ENCODE results near the gene MYBL2.
"Not testable (repeated sequence)": the region's sequence is repeated elsewhere in the genome, so short reads cannot be mapped to it uniquely, and the experiment has no call there.

The MYBL2 gene

DNA sequence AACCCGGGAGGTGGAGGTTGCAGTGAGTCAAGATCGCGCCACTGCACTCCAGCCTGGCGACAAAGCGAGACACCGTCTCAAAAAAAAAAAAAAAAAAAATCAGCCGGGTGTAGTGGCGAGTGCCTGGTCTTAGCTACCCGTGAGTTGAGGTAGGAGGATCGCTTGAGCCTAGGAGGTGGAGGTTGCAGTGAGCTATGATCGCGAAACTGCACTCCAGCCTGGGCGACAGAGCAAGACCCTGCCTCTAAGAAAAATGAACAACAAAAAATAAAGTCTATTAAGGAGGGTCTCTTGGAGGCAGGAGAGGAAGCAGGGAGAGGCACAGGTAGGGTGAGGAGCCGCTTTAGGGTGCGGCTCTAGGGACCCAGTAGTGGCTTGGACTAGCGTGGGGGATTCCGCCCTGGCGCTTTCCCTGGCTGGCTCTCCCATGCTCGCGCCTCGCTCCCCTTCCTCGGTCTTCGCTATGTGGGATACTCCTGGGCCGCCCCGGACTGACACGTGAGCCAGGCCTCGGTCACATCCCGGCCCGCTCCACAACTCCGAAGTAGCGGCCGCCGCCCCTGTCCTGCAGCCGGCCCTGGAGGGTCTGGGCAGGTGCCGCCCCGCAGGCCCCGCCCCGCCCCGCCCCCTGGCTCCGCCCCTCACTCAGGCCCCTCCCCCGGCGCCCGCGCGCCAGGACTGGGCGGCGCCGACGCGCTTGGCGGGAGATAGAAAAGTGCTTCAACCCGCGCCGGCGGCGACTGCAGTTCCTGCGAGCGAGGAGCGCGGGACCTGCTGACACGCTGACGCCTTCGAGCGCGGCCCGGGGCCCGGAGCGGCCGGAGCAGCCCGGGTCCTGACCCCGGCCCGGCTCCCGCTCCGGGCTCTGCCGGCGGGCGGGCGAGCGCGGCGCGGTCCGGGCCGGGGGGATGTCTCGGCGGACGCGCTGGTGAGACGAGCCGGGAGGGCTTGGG, at the start of gene MYBL2:
MYBL2 (plus strand) TSS at position 739 of the 953 bp plus-strand sequence; CDS start at position 909, 170 bp downstream.
- in situ Hi-C loops (cut with HindIII; ENCODE audit: low sequenced_read_pairs) = no loop called here

DNA sequence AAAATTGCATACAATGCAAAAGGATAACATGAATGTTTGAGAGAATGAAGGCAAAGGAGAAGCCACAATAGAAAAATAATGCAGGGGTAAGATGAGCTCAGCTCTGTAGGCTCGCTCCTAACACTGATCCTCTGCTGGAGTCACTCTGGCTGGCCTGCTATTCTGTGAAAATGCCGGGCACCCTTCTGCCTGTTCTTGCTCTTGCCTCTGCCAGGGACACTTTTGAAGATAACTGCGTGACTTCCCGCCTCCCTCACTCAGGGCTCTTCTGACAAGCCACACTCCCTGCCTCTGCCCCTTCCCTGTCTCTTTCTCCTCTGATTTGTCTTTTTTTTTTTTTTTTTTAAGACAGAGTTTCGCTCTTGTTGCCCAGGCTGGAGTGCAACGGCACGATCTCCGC, 35.3 kb upstream of the MYBL2 start:
- in situ Hi-C loops (cut with HindIII; ENCODE audit: low sequenced_read_pairs) = no loop called here

DNA sequence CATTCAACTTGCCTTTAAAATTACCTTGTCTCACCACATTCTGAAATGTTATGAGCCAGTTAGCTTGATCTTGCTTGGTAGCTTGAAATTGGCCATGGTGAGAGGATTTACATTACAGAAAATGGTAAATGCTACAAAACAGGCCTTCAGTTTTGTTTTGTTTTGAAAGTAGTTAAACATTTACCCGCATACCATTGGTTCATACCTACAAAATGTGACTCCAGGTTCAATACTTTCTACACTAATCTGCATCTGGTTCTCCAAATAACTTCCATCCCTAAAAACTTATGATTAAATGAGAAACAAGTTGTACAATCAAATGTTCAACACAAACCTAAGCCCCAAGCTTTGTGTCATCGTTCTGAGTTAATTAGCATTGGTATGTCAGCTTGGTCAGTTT, 30.5 kb upstream of the MYBL2 start:
- in situ Hi-C loops (cut with HindIII; ENCODE audit: low sequenced_read_pairs) = no loop called here

DNA sequence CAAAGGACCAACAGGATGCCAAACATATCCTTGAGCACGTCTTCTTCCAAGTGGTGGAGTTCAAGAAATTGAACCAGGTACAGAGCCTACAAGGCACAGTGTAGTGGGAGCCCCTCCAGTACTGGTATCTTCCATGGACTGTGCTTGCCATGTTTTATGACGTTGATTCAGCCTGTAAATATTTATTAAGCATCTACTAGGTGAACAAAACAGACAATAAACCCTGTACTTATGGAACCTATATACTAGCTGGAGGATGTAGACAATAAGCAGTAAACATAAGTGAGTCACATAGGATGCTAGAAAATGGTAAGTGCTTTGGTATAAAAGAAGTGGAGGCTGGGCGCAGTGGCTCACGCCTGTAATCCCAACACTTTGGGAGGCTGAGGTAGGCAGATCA, 24.4 kb upstream of the MYBL2 start:
- in situ Hi-C loops (cut with HindIII; ENCODE audit: low sequenced_read_pairs) = no loop called here

DNA sequence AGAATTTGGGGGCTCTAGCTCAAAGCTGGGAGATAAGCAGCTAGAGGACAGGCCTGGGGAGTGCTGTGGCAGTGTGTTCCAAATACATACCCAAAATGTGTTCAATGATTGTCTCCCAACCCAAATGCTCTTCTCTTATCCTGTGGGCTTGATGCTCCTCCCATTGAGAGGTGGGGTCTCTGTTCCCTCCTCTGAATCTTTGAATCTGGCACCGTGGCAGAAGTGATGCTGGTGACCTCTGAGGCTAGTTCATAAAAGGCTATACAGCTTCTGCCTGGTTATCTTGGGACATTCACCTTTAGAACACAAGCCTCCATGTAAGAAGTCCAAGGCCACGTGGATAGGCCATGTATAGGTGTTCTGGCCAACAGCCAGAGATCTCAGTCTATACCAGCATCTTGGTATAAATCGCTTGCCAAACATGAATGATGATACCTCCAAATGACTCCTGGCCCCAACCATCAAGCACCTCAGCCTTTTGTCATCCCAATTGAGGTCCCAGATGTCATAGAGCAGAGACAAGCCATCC, 15.9 kb upstream of the MYBL2 start:
- in situ Hi-C loops (cut with HindIII; ENCODE audit: low sequenced_read_pairs) = no loop called here

DNA sequence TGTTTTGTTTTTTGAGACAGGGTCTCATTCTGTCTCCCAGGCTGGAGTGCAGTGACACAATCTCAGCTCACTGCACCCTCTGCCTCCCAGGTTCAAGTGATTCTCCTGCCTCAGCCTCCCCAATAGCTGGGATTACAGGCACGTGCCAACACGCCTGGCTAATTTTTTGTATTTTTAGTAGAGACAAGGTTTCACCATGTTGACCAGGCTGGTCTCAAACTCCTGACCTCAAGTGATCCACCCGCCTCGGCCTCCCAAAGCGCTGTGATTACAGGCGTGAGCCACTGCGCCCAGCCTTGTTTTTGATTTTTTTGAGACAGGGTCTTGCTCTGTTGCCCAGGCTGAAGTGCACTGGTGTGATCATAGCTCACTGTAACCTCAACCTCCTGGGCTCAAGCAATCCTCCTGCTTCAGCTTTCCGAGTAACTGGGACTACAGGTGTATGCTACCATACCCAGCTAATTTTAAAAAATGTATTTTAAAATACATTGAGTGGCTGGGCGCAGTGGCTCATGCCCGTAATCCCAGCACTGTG, 15.2 kb upstream of the MYBL2 start:
- in situ Hi-C loops (cut with HindIII; ENCODE audit: low sequenced_read_pairs) = not testable (repeated sequence)

DNA sequence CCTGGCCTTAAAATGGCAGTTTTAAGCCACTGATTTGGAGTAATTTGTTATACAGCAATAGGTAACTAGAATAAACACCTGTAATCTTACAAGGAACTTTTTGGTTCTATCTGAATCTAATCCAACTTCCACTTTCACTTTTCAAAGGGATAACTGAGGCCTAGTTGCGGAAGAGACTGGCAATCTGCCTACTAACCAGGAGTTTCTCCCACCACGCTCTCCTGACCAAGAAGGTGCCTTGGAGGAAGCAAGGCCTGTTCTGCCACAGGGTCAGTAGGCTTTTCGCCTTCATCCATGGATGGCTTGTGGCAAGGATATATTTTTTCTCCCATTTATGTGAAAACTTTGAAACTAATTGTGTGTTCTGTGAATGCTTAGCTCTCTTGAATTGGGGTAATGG, 12.9 kb upstream of the MYBL2 start:
- in situ Hi-C loops (cut with HindIII; ENCODE audit: low sequenced_read_pairs) = no loop called here

DNA sequence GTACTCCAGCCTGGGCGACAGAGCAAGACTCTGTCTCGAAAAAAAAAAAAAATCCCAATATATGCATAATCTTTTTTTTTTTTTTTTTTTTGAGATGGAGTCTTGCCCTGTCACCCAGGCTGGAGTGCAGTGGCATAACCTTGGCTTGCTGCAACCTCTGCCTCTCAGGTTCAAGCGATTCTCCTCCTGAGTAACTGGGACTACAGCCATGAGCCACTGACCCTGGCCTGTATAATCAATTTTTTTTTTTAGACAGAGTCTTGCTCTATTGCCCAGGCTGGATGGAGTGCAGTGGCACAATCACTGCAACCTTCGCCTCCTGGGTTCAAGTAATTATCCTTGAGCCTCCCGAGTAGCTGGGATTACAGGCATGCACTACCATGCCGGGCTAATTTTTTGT, 11.7 kb upstream of the MYBL2 start:
- in situ Hi-C loops (cut with HindIII; ENCODE audit: low sequenced_read_pairs) = not testable (repeated sequence)

DNA sequence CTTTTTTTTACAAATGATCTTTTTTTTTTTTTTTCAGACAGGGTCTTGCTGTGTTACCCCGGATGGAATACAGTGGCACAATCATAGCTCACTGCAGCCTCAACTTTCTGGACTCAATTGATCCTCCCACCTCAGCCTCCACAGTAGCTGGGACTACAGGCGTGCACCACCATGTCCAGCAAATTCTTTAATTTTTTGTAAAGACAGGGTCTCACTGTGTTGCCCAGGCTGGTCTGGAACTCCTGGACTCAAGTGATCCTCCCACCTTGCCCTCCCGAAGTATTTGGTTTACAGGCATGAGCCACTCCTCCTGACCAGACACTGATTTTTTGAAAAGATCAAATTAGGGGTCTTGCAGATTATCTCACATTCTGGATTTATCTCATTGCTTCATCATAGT, 11.0 kb upstream of the MYBL2 start:
- in situ Hi-C loops (cut with HindIII; ENCODE audit: low sequenced_read_pairs) = no loop called here

DNA sequence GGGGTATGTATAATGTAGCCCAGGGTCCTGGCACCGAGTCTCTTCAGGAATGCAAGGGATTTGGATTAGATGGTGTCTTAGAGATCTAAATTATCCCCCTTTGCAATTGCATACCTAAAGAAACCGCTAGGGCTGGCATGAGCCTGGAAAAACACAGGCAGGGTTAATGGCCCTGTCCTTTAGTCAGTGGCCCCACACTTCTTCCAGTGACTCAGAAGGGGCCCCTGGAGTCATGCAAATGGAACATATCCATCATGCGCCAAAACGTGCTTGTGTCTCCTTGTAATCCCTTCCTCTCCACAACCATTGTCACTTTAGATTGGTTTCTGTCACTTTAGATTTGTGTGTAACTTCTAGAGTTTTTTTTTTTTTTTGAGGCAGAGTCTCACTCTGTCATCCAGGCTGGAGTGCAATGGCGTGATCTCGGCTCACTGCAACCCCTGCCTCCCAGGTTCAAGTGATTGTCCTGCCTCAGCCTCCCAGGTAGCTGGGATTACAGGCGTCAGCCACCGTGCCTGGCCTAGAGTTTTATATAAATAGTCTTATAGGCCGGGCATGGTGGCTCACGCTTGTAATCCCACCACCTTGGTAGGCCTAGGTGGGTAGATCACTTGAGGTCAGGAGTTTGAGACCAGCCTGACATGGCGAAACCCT, 8.7 kb upstream of the MYBL2 start:
- in situ Hi-C loops (cut with HindIII; ENCODE audit: low sequenced_read_pairs) = no loop called here

DNA sequence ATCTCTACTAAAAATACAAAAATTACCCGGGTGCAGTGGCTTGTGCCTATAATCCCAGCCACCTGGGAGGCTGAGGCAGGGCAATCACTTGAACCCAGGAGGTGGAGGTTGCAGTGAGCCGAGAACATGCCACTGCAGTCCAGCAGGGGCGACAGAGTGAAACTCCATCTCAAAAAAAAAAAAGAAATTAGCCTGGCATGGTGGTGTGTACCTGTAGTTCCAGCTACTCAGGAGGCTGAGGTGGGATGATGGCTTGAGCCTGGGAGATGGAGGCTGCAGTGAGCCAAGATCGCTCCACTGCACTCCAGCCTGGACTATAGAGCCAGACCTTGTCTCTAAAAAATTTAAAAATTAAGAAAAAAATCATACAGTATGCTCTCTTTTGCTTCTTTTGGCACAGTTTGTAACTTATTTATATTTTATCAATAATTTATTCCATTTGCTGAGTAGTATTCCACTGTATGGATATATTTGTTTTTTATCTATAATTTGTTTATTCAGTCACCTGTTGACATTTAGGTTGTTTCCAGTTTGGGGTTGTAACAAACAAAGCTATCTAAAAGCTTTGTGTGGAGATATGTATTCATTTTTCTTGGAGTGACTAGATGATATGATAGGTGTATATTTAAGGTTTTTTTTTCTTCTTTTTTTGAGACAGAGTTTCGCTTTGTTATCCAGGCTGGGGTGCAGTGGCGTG, 8.0 kb upstream of the MYBL2 start:
- in situ Hi-C loops (cut with HindIII; ENCODE audit: low sequenced_read_pairs) = no loop called here

DNA sequence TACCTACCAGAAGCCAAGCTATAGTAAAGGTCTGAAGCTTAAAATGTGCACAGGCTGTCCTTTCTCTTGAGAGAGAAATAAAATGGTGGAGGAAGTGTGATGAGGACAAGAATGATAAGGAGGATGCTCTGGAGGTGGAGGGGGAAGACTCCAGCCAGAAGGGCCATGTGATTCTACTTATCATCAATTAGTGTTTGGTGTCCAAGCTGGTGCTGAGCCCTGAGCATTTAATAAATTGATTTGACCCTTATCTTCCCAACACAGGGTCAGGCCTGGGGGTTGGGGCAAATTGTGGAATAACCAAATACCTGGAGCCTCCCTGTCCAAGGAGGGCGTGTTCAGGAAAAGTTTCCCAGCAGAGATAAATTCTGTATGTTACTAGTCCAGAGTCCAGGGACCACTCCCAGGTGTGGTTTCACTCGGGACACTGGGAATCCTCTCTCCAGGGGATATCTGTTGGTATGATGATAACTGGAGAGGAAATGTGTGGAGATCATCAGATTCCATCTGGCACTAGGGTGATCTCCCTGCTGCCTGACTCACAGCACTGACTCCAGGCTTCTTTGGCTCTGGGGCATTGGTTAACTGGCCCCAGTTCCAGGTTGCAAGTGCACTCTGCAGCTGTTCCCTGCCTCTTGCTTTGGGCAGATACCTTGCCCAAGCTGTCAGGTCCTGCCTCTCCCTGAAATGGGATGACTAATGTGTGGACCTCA, 3.8 kb upstream of the MYBL2 start:
- in situ Hi-C loops (cut with HindIII; ENCODE audit: low sequenced_read_pairs) = no loop called here

DNA sequence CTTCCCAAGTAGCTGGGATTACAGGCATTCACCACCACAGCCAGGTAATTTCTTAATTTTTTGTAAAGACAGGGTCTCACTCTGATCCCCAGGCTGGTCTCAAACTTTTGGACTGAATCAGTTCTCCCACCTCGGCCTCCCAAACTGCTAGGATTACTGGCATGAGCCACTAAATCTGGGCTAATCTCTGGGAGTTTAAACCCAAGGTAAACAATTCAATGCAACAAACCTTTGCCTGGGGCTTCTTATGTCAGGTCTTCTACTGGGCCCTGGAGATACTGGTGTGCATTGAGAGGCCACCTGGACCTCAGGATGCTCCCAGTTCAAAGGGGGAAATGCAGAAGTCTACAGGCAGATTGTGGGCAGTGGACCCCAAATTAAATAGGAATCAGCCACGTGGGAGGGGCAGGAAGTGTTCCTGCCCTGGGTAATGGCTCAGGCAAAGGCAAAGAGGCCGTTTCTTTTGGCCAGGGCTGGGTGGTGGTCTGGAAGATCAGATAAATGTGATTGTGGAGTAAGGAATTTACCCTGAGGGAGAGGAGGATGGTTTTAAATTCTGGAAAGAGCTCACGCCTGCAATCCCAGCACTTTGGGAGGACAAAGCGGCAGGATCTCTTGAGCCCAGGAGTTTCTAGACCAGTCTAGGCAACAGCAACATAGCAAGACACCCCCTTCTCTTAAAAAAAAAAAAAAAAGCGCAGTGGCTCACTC, 1.3 kb upstream of the MYBL2 start:
- in situ Hi-C loops (cut with HindIII; ENCODE audit: low sequenced_read_pairs) = no loop called here

DNA sequence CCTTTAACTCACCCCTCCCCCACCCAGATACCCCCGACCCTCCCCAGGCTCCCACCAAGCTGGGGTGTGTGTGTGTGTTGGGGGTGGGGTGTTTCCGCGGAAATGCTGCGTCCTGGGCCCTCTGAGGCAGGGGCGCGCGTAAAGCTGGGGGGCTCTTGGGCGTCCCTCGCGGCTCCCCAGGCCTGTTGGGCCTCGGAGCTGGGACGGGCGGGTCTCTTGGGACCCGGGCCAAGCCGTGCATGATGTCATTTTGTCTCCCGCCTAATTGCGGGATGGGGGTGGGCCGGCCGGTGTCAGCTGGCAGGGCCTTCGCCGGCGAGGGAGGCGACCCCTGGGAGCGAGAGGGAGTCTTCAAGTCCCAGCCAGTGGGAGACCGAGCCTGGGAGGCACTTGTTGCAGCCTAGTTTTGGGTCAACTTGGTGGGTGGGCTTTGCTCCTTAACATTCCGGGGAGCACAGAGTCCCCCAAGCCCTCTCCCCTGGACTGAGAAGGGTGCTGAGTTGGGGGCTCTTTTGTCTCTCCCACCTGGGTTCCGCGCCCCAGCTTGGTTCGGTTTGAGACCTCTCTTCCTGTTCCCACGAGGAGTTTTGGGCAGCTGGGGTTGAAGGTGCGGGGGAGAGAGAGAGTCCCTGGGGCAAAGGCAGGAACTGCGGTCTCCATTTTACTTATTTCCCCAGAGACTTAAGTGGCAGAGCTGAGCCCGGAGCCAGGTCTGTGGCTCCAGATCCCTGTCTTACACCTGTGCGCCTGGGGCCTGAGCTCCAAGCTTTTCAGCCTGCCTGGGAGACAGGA, 623 bp downstream of the MYBL2 start:
- in situ Hi-C loops (cut with HindIII; ENCODE audit: low sequenced_read_pairs) = no loop called here

DNA sequence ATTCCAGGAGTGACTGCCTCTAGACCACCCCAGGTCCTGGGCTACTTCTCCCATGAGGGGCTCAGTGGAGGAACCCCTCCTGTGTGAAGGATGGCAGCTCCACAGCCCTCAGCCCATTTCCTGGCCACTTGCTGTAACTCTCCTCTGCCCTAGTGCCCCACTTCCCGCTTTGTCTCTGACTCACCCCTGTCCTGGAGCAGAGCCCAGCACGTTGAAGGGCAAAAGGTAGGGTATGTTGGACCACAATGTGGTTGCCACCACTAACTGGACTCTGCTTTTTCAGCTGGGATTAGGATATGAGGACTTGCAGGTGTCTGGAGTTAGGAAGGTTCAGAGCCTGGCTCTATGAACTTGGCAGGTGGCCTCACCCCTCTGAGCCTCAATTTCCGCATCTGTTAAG, 2.4 kb downstream of the MYBL2 start:
- in situ Hi-C loops (cut with HindIII; ENCODE audit: low sequenced_read_pairs) = no loop called here

DNA sequence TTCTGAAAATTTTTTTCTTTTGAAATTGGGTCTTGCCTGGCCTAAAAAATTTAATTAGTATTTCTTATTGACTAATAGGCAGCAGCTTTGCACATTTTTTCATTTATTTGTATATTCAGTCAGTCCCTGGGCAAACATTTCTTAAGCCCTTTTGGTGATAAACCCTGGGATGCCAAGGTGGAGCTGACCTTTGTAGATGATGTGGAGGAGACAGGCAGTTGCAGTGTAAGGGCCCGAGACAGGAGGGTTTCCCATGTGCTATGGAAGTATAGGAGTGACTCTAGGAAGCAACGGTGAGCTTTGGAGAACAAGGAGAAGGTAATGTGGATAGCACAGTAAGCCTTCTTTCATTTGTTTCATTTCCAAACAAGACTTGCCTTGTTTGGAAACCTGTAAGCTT, 3.5 kb downstream of the MYBL2 start:
- in situ Hi-C loops (cut with HindIII; ENCODE audit: low sequenced_read_pairs) = no loop called here

DNA sequence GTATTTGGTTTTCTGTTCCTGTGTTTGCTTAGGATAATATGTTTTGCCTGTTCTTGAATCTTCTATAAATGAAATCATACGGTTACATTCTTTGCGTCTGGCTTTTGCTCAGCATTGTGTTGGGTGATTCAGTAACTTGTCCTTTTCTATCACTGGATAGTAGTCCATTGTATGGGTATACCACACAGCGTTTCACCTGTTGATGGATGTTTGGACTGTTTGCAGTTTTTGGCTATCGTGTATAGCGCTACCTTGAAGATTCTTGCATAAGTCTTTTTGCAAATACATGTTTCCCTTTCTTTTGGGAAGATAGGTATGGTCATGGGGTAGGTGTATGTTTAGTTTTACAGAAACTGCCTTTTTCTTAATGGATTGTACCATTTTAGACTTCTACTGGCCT, 9.5 kb downstream of the MYBL2 start:
- in situ Hi-C loops (cut with HindIII; ENCODE audit: low sequenced_read_pairs) = no loop called here

DNA sequence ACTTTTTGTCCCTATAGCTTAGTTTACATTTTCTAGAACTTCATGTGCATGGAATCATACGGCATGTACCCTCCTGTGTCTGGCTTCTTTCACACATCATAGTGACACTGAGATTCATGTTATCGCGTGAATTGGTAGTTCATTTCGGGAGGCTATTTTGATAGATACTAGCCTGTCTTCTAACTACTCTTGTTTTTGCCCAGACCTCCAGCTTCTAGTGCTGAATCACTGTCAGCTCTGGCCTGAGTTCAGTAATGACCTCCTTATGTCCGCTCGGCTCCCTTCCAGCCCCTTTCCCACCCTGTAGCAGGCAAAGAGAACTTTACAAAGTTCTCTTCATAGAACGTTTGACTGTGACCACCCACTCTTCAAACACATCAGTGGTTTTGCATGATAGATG, 14.1 kb downstream of the MYBL2 start:
- in situ Hi-C loops (cut with HindIII; ENCODE audit: low sequenced_read_pairs) = no loop called here

DNA sequence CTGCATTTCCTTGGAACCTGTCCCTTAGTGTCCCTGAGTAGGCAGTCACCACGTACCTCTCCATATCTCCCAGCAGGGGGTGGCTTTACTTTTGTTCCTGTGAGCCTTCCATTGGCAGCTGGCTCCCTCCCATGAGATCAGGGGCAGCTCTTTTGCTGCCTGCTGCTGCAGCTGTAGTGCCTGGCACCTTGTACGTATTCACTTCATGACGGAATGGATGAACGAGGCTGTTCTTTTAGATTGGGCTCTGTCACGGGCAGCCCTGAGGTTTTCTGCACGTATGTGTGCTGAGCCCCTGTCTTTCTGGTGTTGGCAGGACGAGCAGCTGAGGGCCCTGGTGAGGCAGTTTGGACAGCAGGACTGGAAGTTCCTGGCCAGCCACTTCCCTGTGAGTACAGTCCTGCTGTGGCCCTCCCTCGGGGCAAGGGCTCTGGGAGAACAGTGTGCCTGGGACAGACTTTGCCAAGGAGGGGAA, 14.6 kb downstream of the MYBL2 start:
- in situ Hi-C loops (cut with HindIII; ENCODE audit: low sequenced_read_pairs) = no loop called here
